ENCODE data around the gene MAST4. TPM values are rescaled to one million over a fixed set of nuclear protein-coding genes. Genes with fewer than 3 reads are reported as not detected.
"Not testable (repeated sequence)": the region's sequence is repeated elsewhere in the genome, so short reads cannot be mapped to it uniquely, and the experiment has no call there.

MAST4 gene
- total RNA-seq, 1 donor from 2014 or later, result 112 TPM

DNA sequence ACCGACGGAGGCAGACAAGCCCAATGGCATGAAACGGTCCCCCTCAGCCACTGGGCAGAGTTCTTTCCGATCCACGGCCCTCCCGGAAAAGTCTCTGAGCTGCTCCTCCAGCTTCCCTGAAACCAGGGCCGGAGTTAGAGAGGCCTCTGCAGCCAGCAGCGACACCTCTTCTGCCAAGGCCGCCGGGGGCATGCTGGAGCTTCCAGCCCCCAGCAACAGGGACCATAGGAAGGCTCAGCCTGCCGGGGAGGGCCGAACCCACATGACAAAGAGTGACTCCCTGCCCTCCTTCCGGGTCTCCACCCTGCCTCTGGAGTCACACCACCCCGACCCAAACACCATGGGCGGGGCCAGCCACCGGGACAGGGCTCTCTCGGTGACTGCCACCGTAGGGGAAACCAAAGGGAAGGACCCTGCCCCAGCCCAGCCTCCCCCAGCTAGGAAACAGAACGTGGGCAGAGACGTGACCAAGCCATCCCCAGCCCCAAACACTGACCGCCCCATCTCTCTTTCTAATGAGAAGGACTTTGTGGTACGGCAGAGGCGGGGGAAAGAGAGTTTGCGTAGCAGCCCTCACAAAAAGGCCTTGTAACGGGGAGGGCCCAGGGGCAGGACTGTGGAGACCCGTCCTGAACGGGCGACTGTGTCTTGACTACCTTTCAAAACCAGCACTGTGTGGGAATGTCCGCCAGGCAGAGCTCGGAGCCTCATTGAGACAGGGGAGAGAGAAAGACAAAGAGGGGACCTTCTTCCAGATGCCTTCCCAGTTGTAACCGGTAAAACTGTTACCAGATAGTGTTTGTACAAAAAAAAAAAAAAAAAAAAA lies 570.5 kb downstream of the MAST4 start:
- no peak for DNase-seq (ENCODE audit: low spot score)

GRCh38 chr5:67168069-67168468 lies 571.9 kb downstream of the MAST4 start:
- no peaks in the 10 kb centered on the region for H3K4me1 Mint-ChIP-seq (ENCODE audit: unreplicated experiment)
- H3K36me3 Mint-ChIP-seq (ENCODE audit: low read depth, unreplicated experiment), result peaks cover 18% of the 10 kb centered on the region
- TF ChIP-seq CTCF (IDR thresholded peaks at IDR 0.05; ENCODE audit: unreplicated experiment), result no peak

More for the DNA sequence above, 570.5 kb downstream of the MAST4 start:
- Mint-ChIP-seq H3K27ac (ENCODE audit: unreplicated experiment) (no peak overlapping the region), H3K4me1 (ENCODE audit: unreplicated experiment) (no peaks in the 10 kb centered on the region), H3K4me3 (ENCODE audit: unreplicated experiment) (no peak overlapping the region), H3K27me3 (ENCODE audit: unreplicated experiment) (peaks cover 22% of the 10 kb centered on the region), H3K9me3 (ENCODE audit: unreplicated experiment) (no peaks in the 10 kb centered on the region), H3K36me3 (ENCODE audit: low read depth, unreplicated experiment) (peaks cover 32% of the 10 kb centered on the region)
- TF ChIP-seq CTCF (IDR thresholded peaks at IDR 0.05; ENCODE audit: unreplicated experiment), result peak; percentile 4

DNA sequence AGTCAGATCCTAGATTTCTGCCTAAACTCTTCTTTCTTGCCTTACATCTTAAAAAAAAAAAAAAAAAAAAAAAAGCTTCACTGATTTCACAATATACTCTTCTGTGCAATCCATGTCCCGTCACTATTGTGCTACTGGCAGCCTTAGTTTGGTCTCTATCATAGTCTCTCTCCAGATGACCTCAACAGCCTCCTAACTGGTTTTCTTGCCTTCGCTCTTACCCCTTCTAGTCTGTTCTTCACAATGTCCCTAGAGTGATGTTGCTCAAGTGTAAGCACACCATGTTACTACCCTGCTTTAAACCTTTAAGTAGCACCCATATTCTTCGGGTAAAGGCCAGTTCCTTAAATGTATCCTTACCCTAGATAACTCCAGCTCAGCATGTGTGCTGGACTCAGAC lies 574.6 kb downstream of the MAST4 start:
- DNase-seq (ENCODE audit: low spot score), result no peak
- peaks cover 2% of the 10 kb centered on the region for H3K27me3 Mint-ChIP-seq (ENCODE audit: unreplicated experiment)
- TF ChIP-seq CTCF (IDR thresholded peaks at IDR 0.05; ENCODE audit: unreplicated experiment), result no peak
- no peak overlapping the region for H3K27ac Mint-ChIP-seq (ENCODE audit: unreplicated experiment)
- H3K36me3 Mint-ChIP-seq (ENCODE audit: low read depth, unreplicated experiment), result peaks cover 11% of the 10 kb centered on the region
- no peaks in the 10 kb centered on the region for H3K4me1 Mint-ChIP-seq (ENCODE audit: unreplicated experiment)
- no peak overlapping the region for H3K4me3 Mint-ChIP-seq (ENCODE audit: unreplicated experiment)
- no peaks in the 10 kb centered on the region for H3K9me3 Mint-ChIP-seq (ENCODE audit: unreplicated experiment)

More at GRCh38 chr5:67168069-67168468, 571.9 kb downstream of the MAST4 start:
- DNase-seq (ENCODE audit: low spot score), result no peak
- Mint-ChIP-seq H3K9me3 (ENCODE audit: unreplicated experiment) (no peaks in the 10 kb centered on the region), H3K27me3 (ENCODE audit: unreplicated experiment) (peaks cover 16% of the 10 kb centered on the region), H3K4me3 (ENCODE audit: unreplicated experiment) (no peak overlapping the region), H3K27ac (ENCODE audit: unreplicated experiment) (no peak overlapping the region)

GRCh38 chr5:67173351-67173750 lies 577.2 kb downstream of the MAST4 start:
- not testable (repeated sequence) for DNase-seq (ENCODE audit: low spot score); H3K4me3 Mint-ChIP-seq (ENCODE audit: unreplicated experiment); H3K27me3 Mint-ChIP-seq (ENCODE audit: unreplicated experiment); H3K4me1 Mint-ChIP-seq (ENCODE audit: unreplicated experiment); H3K9me3 Mint-ChIP-seq (ENCODE audit: unreplicated experiment); H3K27ac Mint-ChIP-seq (ENCODE audit: unreplicated experiment)
- H3K36me3 Mint-ChIP-seq (ENCODE audit: low read depth, unreplicated experiment), result peaks cover 12% of the 10 kb centered on the region

DNA sequence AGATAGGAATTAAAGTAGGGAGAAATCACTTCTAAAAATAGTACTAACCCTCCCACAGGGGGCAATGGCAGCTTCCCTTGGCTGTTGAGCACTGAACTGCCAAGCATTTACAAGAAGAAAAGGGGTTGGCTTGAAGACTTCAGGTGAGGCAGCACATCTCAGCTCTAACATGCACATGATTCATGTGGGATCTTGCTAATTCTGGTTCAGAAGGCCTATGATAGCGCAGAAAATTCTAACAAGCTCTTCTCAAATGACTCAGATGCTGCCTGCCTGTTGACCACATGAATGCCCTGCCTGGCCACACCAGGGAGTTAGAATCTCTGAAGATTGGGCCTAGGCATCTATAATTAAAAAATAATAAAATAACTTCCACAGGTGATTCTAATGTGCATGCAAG lies 577.8 kb downstream of the MAST4 start:
- H3K27ac Mint-ChIP-seq (ENCODE audit: unreplicated experiment), result no peak overlapping the region
- TF ChIP-seq CTCF (IDR thresholded peaks at IDR 0.05; ENCODE audit: unreplicated experiment), result no peak
- DNase-seq (ENCODE audit: low spot score), result no peak
- H3K36me3 Mint-ChIP-seq (ENCODE audit: low read depth, unreplicated experiment), result peaks cover 12% of the 10 kb centered on the region
- no peaks in the 10 kb centered on the region for H3K27me3 Mint-ChIP-seq (ENCODE audit: unreplicated experiment)
- no peak overlapping the region for H3K4me3 Mint-ChIP-seq (ENCODE audit: unreplicated experiment)
- no peaks in the 10 kb centered on the region for H3K4me1 Mint-ChIP-seq (ENCODE audit: unreplicated experiment)
- no peaks in the 10 kb centered on the region for H3K9me3 Mint-ChIP-seq (ENCODE audit: unreplicated experiment)

Measured in endothelial cell (in vitro differentiated cells).